GM12878 (cell line): ENCODE measurements around the gene LRP1B. TPM values are rescaled to one million over a fixed set of nuclear protein-coding genes. Genes with fewer than 3 reads are reported as not detected.

Experiments used
- ATAC-seq: fragments of 200-7000 bp; cut with Tn5 transposase; 3 replicates; pipeline ENCODE4 v1.9.1; 2020; ENCODE audit warnings: mild to moderate bottlenecking, moderate library complexity
- BruUV-seq: library from RNA; stranded (reverse); fragments of 400-500 nt; replicated peaks from 2 replicates; lab custom pipeline; 2021; lab: Mats Ljungman, UMichigan
- CTCF ChIA-PET: fragments of 300-600 bp; sonication (Branson Sonifier 250); formaldehyde crosslinking; extraction: SDS; loops from one replicate; lab custom pipeline; 2021; ENCODE audit warnings: inconsistent platforms; lab: Yijun Ruan, JAX
- POLR2A ChIA-PET: fragments of 350-600 bp; formaldehyde crosslinking; extraction: SDS; loops from one replicate; lab custom pipeline; 2021; ENCODE audit warnings: inconsistent platforms; lab: Charles Lee
- RAD21 ChIA-PET: fragments of 300-600 bp; sonication (Branson Sonifier 250); formaldehyde crosslinking; loops from one replicate; lab custom pipeline; 2023; ENCODE audit warnings: antibody characterized with exemption; ENCODE audit not compliant: unreplicated experiment; lab: Charles Lee
- SMC1A ChIA-PET: fragments of 300-600 bp; sonication (Branson Sonifier 250); formaldehyde crosslinking; loops from one replicate; lab custom pipeline; 2023; ENCODE audit not compliant: unreplicated experiment, uncharacterized antibody; lab: Charles Lee
- DNase-seq: peaks from one replicate; pipeline ENCODE4 v3.0.0-alpha.2; 2011; ENCODE audit warnings: low read depth, low spot score
- FAIRE-seq: peaks from 3 replicates; lab custom pipeline; 2011; peaks lifted over from hg19 to GRCh38; lab: Jason Lieb, UNC
- H2AFZ ChIP-seq: 2 replicates; pipeline ENCODE4 v1.6.0; 2011; ENCODE audit warnings: low read depth, low read length, control low read depth; ENCODE audit not compliant: control insufficient read depth
- H3K27ac ChIP-seq: 2 replicates; pipeline ENCODE4 v1.5.1; 2011; ENCODE audit warnings: control low read depth; ENCODE audit not compliant: control insufficient read depth, insufficient read depth
- H3K27me3 ChIP-seq, 2 experiments: replicated peaks in 1 of 2; 2 replicates each; pipeline versions ENCODE4 v1.6.0 to v1.6.1; 2011; ENCODE audit warnings: low read length in 1 of 2; ENCODE audit not compliant: control insufficient read depth in 2 of 2, insufficient read depth in 2 of 2
- H3K36me3 ChIP-seq, 2 experiments: 2 replicates each; pipeline ENCODE4 v1.5.1; 2011; ENCODE audit warnings: low read length in 1 of 2; ENCODE audit not compliant: control insufficient read depth in 2 of 2, insufficient read depth in 2 of 2
- H3K4me1 ChIP-seq: 2 replicates; pipeline ENCODE4 v1.6.1; 2011; ENCODE audit warnings: mild to moderate bottlenecking, low read length, moderate library complexity, mixed read lengths; ENCODE audit not compliant: control insufficient read depth, insufficient read depth
- H3K4me2 ChIP-seq: 2 replicates; pipeline ENCODE4 v1.6.0; 2011; ENCODE audit warnings: control low read depth; ENCODE audit not compliant: control insufficient read depth, insufficient read depth
- H3K4me3 ChIP-seq: fragments of 200-600 bp; sonication (generic); 2 replicates; pipeline ENCODE4 v1.5.1; 2016
- H3K79me2 ChIP-seq: 2 replicates; pipeline ENCODE4 v1.6.0; 2011; ENCODE audit warnings: low read length; ENCODE audit not compliant: control insufficient read depth, insufficient read depth
- H3K9ac ChIP-seq: 2 replicates; pipeline ENCODE4 v1.8.0; 2011; ENCODE audit warnings: low read length, control low read depth, mixed read lengths; ENCODE audit not compliant: control insufficient read depth, insufficient read depth
- H3K9me3 ChIP-seq: replicated peaks from 3 replicates; pipeline ENCODE4 v1.5.1; 2011; ENCODE audit warnings: mild to moderate bottlenecking, low read length; ENCODE audit not compliant: control insufficient read depth, insufficient read depth
- H4K20me1 ChIP-seq: 2 replicates; pipeline ENCODE4 v1.6.0; 2011; ENCODE audit not compliant: control insufficient read depth, insufficient read depth
- ATF7 ChIP-seq: fragments of 450-650 bp; IDR thresholded peaks from 2 replicates; pipeline ENCODE4 v1.6.1; 2016; ENCODE audit warnings: low read depth, mild to moderate bottlenecking
- CHD2 ChIP-seq: IDR thresholded peaks from 2 replicates; pipeline ENCODE4 v1.6.1; 2011; ENCODE audit warnings: low read depth, low read length, improper control_type of control experiment, borderline replicate concordance
- HDAC2 ChIP-seq: fragments of 200-600 bp; sonication (generic); IDR thresholded peaks from 2 replicates; pipeline ENCODE4 v1.6.1; 2017
- JUND ChIP-seq: IDR thresholded peaks from 2 replicates; pipeline ENCODE4 v1.6.1; 2012; ENCODE audit warnings: low read depth, mild to moderate bottlenecking, low read length, improper control_type of control experiment, moderate library complexity
- NR2C1 ChIP-seq: fragments of 450-650 bp; IDR thresholded peaks from 2 replicates; pipeline ENCODE4 v1.6.1; 2017; ENCODE audit warnings: antibody characterized with exemption, mild to moderate bottlenecking, moderate library complexity
- POLR2AphosphoS2 ChIP-seq: IDR thresholded peaks from 2 replicates; pipeline ENCODE4 v1.6.1; 2011; ENCODE audit warnings: low read depth, mild to moderate bottlenecking, low read length, improper control_type of control experiment, moderate library complexity
- RFX5 ChIP-seq: IDR thresholded peaks from 2 replicates; pipeline ENCODE4 v1.6.1; 2011; ENCODE audit warnings: low read depth, low read length, improper control_type of control experiment
- SP1 ChIP-seq: IDR thresholded peaks from one replicate; pipeline ENCODE4 v1.6.1; 2011; ENCODE audit warnings: low read depth, low read length
- STAT1 ChIP-seq: fragments of 450-650 bp; conservative IDR thresholded peaks from 2 replicates; pipeline ENCODE4 v1.6.1; 2014; ENCODE audit warnings: antibody characterized with exemption, mild to moderate bottlenecking
- TBL1XR1 ChIP-seq: IDR thresholded peaks from 2 replicates; pipeline ENCODE4 v1.6.1; 2012; ENCODE audit warnings: low read depth, low read length, improper control_type of control experiment
- ZNF207 ChIP-seq: fragments of 450-650 bp; IDR thresholded peaks from 2 replicates; pipeline ENCODE4 v1.6.1; 2014; ENCODE audit warnings: antibody characterized with exemption, mild to moderate bottlenecking, borderline replicate concordance
- WGBS: methylation state at CpG from one replicate; pipeline ENCODE4 v1.1.6; 2016; ENCODE audit warnings: low lambda C conversion rate; ENCODE audit not compliant: insufficient replicate concordance, insufficient coverage; ENCODE audit errors: missing lambda C conversion rate; 5-methylcytosine and 5-hydroxymethylcytosine counted together
- in situ Hi-C: fragments of 300-500 bp; cut with MboI; formaldehyde crosslinking; loops from 9 replicates; pipeline ENCODE4 v1.14.3; 2018; ENCODE audit warnings: mixed read lengths
- intact Hi-C: fragments of 100-400 bp; cut with micrococcal nuclease; formaldehyde crosslinking; loops from one replicate; pipeline ENCODE4 v1.14.2; 2022; ENCODE audit not compliant: unreplicated experiment
- polyA plus RNA-seq, 11 experiments: library from polyadenylated mRNA; depleted of rRNA in 4 of 11; unstranded in 6 of 11; stranded (reverse) in 5 of 11; fragments of >200 nt; fragmentation: Nextera tagmentation in 4 of 11; fragmentation: Illumina TruSeq in 1 of 11; extraction: Ambion mirVana in 4 of 11; extraction: Trizol in 1 of 11; gene quantifications; 1 replicate in 1 of 11; 2 replicates in 10 of 11; pipeline versions ENCODE4 v1.2.1 to v1.2.3, GENCODE V29; 2011 to 2016; ENCODE audit warnings: inconsistent platforms in 2 of 11, missing spikeins in 2 of 11, low read depth in 1 of 11
- total RNA-seq, 4 experiments: library from RNA; depleted of rRNA in 3 of 4; stranded (reverse); fragments of >200 nt in 3 of 4; fragmentation: Illumina TruSeq in 1 of 4; extraction: Trizol in 1 of 4; gene quantifications; 2 replicates each; pipeline versions ENCODE4 v1.2.1 to v1.2.3, GENCODE V29; 2013 to 2021
- TF ChIP-seq, protein P1 (sequence below): fragments of 450-650 bp; IDR thresholded peaks from 2 replicates; pipeline ENCODE4 v1.6.1; 2017; ENCODE audit warnings: mild to moderate bottlenecking, moderate library complexity
- TF ChIP-seq, protein P2 (sequence below): fragments of 150-350 bp; IDR thresholded peaks from 2 replicates; pipeline ENCODE4 v1.6.1; 2016; ENCODE audit warnings: low read depth, low read length
- TF ChIP-seq, protein P3 (sequence below): IDR thresholded peaks from 2 replicates; pipeline ENCODE4 v1.6.1; 2012; ENCODE audit warnings: mild to moderate bottlenecking, low read depth, low read length

LRP1B gene
- total and polyA plus RNA-seq, 10 of the 15 experiments (the other 5 are each of a cell fraction or from before 2014, with no cell fraction given): under 0.01 to 0.06 (median 0.03) TPM; not detected in 5

DNA sequence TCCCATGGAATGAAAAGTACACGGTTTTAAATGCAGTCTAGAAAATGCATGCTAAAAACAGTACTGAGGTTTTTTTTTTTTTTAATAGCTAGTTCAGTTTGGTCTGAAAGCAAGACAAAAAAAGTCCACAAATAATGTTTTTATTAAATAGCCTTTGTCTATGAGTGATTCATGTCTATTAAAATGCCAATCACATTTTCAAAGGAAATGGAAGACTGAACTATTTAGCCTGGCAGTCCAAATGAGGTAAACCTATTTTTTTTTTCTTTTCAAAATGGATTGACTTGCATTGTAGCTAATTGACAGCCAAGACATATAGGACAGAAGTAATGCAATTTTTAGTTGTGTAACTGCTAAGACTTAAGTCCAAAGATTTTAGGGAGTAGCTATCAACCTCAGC, 90.3 kb downstream of the LRP1B start (continued):
- TF ChIP-seq, protein P1, sequence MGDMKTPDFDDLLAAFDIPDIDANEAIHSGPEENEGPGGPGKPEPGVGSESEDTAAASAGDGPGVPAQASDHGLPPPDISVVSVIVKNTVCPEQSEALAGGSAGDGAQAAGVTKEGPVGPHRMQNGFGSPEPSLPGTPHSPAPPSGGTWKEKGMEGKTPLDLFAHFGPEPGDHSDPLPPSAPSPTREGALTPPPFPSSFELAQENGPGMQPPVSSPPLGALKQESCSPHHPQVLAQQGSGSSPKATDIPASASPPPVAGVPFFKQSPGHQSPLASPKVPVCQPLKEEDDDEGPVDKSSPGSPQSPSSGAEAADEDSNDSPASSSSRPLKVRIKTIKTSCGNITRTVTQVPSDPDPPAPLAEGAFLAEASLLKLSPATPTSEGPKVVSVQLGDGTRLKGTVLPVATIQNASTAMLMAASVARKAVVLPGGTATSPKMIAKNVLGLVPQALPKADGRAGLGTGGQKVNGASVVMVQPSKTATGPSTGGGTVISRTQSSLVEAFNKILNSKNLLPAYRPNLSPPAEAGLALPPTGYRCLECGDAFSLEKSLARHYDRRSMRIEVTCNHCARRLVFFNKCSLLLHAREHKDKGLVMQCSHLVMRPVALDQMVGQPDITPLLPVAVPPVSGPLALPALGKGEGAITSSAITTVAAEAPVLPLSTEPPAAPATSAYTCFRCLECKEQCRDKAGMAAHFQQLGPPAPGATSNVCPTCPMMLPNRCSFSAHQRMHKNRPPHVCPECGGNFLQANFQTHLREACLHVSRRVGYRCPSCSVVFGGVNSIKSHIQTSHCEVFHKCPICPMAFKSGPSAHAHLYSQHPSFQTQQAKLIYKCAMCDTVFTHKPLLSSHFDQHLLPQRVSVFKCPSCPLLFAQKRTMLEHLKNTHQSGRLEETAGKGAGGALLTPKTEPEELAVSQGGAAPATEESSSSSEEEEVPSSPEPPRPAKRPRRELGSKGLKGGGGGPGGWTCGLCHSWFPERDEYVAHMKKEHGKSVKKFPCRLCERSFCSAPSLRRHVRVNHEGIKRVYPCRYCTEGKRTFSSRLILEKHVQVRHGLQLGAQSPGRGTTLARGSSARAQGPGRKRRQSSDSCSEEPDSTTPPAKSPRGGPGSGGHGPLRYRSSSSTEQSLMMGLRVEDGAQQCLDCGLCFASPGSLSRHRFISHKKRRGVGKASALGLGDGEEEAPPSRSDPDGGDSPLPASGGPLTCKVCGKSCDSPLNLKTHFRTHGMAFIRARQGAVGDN: no peak

DNA sequence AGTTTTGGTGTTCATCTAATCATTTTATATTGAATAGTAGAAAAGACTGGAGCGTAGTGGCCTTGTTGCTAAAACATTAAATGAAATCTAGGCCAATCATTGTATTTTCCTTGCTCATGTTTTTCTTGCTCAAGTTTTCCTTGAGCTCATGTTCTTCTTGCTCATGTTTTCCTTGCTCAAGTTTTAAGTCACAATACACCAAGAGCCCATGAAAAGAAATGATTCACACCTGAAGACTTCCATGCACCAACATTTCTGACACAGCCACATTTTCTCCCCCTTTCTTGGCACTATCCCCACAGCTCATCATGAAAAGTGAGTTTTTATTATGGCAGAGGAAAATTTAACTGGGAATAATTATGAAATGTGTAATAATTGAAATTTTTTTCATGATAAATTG, 92.0 kb downstream of the LRP1B start:
- ChIA-PET SMC1A (no interaction called here), POLR2A (no interaction called here), RAD21 (no interaction called here), CTCF (no interaction called here)
- no peak for DNase-seq
- no peaks in the 10 kb centered on the region for H3K9me3 ChIP-seq
- H3K4me1 ChIP-seq: no peaks in the 10 kb centered on the region
- FAIRE-seq: no peak
- no peaks in the 10 kb centered on the region for H3K27me3 ChIP-seq
- no peak for ATAC-seq
- no TSS peak for BruUV-seq
- H4K20me1 ChIP-seq: no peaks in the 10 kb centered on the region
- whole genome bisulfite sequencing: 0% methylated on average over 1 of the region's 1 CpG
- H3K4me3 ChIP-seq: no peak overlapping the region
- H3K9ac ChIP-seq: no peak overlapping the region
- no peak overlapping the region for H3K4me2 ChIP-seq
- H2AFZ ChIP-seq: no peak overlapping the region
- intact Hi-C loops: no loop called here
- H3K36me3 ChIP-seq: no peaks in the 10 kb centered on the region
- H3K27ac ChIP-seq: no peak overlapping the region
- in situ Hi-C loops: no loop called here
- no peaks in the 10 kb centered on the region for H3K79me2 ChIP-seq
- TF ChIP-seq ATF7 (no peak), TBL1XR1 (no peak), STAT1 (no peak), CHD2 (no peak), RFX5 (no peak), POLR2AphosphoS2 (no peak), NR2C1 (no peak), SP1 (no peak), ZNF207 (no peak), JUND (no peak), HDAC2 (no peak)
- TF ChIP-seq, protein P2, sequence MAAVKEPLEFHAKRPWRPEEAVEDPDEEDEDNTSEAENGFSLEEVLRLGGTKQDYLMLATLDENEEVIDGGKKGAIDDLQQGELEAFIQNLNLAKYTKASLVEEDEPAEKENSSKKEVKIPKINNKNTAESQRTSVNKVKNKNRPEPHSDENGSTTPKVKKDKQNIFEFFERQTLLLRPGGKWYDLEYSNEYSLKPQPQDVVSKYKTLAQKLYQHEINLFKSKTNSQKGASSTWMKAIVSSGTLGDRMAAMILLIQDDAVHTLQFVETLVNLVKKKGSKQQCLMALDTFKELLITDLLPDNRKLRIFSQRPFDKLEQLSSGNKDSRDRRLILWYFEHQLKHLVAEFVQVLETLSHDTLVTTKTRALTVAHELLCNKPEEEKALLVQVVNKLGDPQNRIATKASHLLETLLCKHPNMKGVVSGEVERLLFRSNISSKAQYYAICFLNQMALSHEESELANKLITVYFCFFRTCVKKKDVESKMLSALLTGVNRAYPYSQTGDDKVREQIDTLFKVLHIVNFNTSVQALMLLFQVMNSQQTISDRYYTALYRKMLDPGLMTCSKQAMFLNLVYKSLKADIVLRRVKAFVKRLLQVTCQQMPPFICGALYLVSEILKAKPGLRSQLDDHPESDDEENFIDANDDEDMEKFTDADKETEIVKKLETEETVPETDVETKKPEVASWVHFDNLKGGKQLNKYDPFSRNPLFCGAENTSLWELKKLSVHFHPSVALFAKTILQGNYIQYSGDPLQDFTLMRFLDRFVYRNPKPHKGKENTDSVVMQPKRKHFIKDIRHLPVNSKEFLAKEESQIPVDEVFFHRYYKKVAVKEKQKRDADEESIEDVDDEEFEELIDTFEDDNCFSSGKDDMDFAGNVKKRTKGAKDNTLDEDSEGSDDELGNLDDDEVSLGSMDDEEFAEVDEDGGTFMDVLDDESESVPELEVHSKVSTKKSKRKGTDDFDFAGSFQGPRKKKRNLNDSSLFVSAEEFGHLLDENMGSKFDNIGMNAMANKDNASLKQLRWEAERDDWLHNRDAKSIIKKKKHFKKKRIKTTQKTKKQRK: no peak
- TF ChIP-seq, protein P3, sequence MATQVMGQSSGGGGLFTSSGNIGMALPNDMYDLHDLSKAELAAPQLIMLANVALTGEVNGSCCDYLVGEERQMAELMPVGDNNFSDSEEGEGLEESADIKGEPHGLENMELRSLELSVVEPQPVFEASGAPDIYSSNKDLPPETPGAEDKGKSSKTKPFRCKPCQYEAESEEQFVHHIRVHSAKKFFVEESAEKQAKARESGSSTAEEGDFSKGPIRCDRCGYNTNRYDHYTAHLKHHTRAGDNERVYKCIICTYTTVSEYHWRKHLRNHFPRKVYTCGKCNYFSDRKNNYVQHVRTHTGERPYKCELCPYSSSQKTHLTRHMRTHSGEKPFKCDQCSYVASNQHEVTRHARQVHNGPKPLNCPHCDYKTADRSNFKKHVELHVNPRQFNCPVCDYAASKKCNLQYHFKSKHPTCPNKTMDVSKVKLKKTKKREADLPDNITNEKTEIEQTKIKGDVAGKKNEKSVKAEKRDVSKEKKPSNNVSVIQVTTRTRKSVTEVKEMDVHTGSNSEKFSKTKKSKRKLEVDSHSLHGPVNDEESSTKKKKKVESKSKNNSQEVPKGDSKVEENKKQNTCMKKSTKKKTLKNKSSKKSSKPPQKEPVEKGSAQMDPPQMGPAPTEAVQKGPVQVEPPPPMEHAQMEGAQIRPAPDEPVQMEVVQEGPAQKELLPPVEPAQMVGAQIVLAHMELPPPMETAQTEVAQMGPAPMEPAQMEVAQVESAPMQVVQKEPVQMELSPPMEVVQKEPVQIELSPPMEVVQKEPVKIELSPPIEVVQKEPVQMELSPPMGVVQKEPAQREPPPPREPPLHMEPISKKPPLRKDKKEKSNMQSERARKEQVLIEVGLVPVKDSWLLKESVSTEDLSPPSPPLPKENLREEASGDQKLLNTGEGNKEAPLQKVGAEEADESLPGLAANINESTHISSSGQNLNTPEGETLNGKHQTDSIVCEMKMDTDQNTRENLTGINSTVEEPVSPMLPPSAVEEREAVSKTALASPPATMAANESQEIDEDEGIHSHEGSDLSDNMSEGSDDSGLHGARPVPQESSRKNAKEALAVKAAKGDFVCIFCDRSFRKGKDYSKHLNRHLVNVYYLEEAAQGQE: no peak
